ENCODE results near the gene SLC25A36. TPM values are rescaled to one million over a fixed set of nuclear protein-coding genes. Genes with fewer than 3 reads are reported as not detected.

SLC25A36 gene
- total RNA-seq, 1 experiment from 2014 or later: 78.4 TPM

DNA sequence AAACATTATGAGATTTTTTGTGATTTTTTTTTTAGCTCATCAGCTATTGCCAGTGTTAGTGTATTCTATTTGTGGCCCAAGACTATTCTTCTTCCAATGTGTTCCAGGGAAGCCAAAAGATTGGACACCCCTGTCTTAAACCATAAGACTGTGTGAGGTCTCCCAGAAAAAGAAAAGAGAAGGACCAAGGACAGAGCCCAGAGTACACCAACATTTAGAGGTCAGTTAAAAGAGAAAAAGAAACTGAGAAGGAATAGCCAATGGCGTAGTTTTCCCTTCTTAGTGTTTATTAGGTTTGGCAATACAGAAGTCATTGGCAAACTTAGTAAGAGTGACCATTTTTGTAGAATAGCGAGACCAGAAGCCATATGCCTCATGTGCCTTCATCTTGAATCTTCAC lies 36.1 kb upstream of the SLC25A36 start (continued):
- TF ChIP-seq, protein P1, sequence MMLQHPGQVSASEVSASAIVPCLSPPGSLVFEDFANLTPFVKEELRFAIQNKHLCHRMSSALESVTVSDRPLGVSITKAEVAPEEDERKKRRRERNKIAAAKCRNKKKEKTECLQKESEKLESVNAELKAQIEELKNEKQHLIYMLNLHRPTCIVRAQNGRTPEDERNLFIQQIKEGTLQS (CRISPR knock-in tag; conservative IDR thresholded peaks at IDR 0.05): no peak
- no peak for TF ChIP-seq GTF2I (CRISPR knock-in tag; conservative IDR thresholded peaks at IDR 0.05)

DNA sequence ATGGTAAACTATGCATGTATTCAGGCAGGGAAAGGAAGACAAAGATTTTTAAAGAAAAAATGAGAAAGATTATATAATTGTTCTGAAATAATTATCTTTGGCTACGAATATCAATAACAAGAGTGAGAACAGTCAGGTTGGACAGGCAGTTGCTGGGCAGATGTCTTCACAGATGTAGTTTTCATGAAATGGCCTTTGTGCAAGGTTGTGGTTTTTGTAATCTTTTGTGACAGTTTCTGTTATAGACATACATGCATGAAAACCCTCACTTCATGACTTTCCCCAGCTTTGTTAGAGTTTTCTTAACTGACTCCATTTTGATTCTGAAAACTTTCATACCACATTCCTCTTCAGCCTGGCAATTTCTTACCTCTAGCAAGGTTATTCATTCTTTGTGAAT lies 34.9 kb upstream of the SLC25A36 start:
- POLR2A ChIA-PET: no interaction called here
- Mint-ChIP-seq H3K27ac (no peak overlapping the region), H3K4me1 (0 out of 2 replicates have a peak, but pooled peaks cover 2% of the 10 kb centered on the region), H3K4me3 (no peak overlapping the region), H3K9me3 (no peaks in the 10 kb centered on the region), H3K27me3 (ENCODE audit: low read depth) (no peaks in the 10 kb centered on the region; the same call in 1 of the 2 replicates), H3K36me3 (no peaks in the 10 kb centered on the region)
- DNase-seq (ENCODE audit: low spot score): no peak
- no peak for ATAC-seq
- CTCF ChIA-PET: no interaction called here
- TF ChIP-seq, protein P2, sequence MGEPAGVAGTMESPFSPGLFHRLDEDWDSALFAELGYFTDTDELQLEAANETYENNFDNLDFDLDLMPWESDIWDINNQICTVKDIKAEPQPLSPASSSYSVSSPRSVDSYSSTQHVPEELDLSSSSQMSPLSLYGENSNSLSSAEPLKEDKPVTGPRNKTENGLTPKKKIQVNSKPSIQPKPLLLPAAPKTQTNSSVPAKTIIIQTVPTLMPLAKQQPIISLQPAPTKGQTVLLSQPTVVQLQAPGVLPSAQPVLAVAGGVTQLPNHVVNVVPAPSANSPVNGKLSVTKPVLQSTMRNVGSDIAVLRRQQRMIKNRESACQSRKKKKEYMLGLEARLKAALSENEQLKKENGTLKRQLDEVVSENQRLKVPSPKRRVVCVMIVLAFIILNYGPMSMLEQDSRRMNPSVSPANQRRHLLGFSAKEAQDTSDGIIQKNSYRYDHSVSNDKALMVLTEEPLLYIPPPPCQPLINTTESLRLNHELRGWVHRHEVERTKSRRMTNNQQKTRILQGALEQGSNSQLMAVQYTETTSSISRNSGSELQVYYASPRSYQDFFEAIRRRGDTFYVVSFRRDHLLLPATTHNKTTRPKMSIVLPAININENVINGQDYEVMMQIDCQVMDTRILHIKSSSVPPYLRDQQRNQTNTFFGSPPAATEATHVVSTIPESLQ (CRISPR knock-in tag; IDR thresholded peaks at IDR 0.05): no peak

DNA sequence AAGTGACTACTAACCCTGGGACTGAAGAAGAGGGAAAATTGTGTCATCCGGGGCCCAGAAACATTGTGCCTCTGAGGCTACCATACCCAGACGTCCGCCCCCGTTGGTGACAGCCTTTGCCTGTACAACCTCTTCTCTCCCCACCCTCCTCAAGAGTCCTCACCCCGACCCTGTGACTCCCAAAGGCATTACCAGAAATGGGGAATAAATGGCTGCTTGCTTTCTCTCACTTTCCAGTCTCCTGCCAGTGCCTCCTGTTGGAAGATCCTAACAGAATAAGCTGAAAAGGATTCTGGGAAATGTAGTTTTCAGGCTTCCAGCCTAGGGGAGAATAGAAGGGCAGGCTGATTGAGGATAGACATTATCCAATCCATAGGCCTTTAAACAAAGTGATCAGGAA lies 30.8 kb upstream of the SLC25A36 start:
- no peak for TF ChIP-seq OVOL2 (CRISPR knock-in tag; IDR thresholded peaks at IDR 0.05; ENCODE audit: borderline replicate concordance)
- no peak for TF ChIP-seq CBFB (CRISPR knock-in tag; IDR thresholded peaks at IDR 0.05; ENCODE audit: low read depth)
- TF ChIP-seq, protein P1 (CRISPR knock-in tag; conservative IDR thresholded peaks at IDR 0.05): no peak
- no peak for TF ChIP-seq SOX15 (CRISPR knock-in tag; IDR thresholded peaks at IDR 0.05)
- no peak for TF ChIP-seq RORB (CRISPR knock-in tag; IDR thresholded peaks at IDR 0.05)
- TF ChIP-seq SMAD3 (CRISPR knock-in tag; IDR thresholded peaks at IDR 0.05; ENCODE audit: borderline replicate concordance): no peak
- no peak for TF ChIP-seq NFYB (CRISPR knock-in tag; conservative IDR thresholded peaks at IDR 0.05; ENCODE audit: low read depth)
- no peak for TF ChIP-seq ZNF138 (CRISPR knock-in tag; conservative IDR thresholded peaks at IDR 0.05)
- TF ChIP-seq, protein P3, sequence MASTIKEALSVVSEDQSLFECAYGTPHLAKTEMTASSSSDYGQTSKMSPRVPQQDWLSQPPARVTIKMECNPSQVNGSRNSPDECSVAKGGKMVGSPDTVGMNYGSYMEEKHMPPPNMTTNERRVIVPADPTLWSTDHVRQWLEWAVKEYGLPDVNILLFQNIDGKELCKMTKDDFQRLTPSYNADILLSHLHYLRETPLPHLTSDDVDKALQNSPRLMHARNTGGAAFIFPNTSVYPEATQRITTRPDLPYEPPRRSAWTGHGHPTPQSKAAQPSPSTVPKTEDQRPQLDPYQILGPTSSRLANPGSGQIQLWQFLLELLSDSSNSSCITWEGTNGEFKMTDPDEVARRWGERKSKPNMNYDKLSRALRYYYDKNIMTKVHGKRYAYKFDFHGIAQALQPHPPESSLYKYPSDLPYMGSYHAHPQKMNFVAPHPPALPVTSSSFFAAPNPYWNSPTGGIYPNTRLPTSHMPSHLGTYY (CRISPR knock-in tag; IDR thresholded peaks at IDR 0.05): no peak
- CTCF ChIA-PET: interaction anchor here (0.7 to 1.5 kb wide), 3 partner anchors 9 to 321 kb away, joined by 3 to 10 read pairs (median 3); partner anchors contain the start of gene PXYLP1
- Mint-ChIP-seq H3K27ac (0 out of 2 replicates have a peak overlapping the region, but pooled peaks have one; percentile 22), H3K36me3 (no peaks in the 10 kb centered on the region), H3K27me3 (ENCODE audit: low read depth) (peaks cover 15% of the 10 kb centered on the region), H3K9me3 (no peaks in the 10 kb centered on the region), H3K4me3 (peak overlapping the region; percentile 71), H3K4me1 (0 out of 2 replicates have a peak, but pooled peaks cover 2% of the 10 kb centered on the region)
- POLR2A ChIA-PET: interaction anchor here (1.2 kb wide), 1 partner anchor 18 kb away, joined by 3 read pairs; no protein-coding TSS in a partner anchor
- ATAC-seq: peak; percentile 95
- DNase-seq (ENCODE audit: low spot score): no peak

DNA sequence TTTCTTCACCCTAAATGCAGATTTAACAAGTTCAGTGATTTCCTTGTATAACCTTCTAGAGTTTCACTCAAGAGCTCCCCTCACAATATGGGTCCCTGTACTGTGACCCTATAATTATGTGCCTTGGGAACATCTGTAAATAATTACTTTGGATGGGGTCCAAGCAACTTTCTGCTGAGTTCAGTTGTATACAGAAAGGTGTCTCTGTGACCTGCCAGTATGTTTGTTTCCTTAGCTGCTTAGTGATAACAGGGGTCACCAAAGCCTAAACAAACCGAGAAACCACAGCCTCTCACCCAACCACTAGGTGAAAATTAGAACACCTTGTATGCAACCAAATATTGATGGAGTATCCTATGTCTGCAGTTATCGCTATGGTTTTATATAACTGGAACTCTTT lies 29.8 kb upstream of the SLC25A36 start:
- TF ChIP-seq, protein P4, sequence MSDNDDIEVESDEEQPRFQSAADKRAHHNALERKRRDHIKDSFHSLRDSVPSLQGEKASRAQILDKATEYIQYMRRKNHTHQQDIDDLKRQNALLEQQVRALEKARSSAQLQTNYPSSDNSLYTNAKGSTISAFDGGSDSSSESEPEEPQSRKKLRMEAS (CRISPR knock-in tag; IDR thresholded peaks at IDR 0.05): no peak
- TF ChIP-seq CREB1 (CRISPR knock-in tag; IDR thresholded peaks at IDR 0.05): no peak
- no peak for TF ChIP-seq EMX1 (CRISPR knock-in tag; IDR thresholded peaks at IDR 0.05)
- no peak for TF ChIP-seq TEAD4 (CRISPR knock-in tag; IDR thresholded peaks at IDR 0.05)
- TF ChIP-seq, protein P5, sequence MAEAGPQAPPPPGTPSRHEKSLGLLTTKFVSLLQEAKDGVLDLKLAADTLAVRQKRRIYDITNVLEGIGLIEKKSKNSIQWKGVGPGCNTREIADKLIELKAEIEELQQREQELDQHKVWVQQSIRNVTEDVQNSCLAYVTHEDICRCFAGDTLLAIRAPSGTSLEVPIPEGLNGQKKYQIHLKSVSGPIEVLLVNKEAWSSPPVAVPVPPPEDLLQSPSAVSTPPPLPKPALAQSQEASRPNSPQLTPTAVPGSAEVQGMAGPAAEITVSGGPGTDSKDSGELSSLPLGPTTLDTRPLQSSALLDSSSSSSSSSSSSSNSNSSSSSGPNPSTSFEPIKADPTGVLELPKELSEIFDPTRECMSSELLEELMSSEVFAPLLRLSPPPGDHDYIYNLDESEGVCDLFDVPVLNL (CRISPR knock-in tag; IDR thresholded peaks at IDR 0.05; ENCODE audit: borderline replicate concordance, low read depth): no peak
- TF ChIP-seq SMAD4 (CRISPR knock-in tag; IDR thresholded peaks at IDR 0.05): no peak
- TF ChIP-seq, protein P6, sequence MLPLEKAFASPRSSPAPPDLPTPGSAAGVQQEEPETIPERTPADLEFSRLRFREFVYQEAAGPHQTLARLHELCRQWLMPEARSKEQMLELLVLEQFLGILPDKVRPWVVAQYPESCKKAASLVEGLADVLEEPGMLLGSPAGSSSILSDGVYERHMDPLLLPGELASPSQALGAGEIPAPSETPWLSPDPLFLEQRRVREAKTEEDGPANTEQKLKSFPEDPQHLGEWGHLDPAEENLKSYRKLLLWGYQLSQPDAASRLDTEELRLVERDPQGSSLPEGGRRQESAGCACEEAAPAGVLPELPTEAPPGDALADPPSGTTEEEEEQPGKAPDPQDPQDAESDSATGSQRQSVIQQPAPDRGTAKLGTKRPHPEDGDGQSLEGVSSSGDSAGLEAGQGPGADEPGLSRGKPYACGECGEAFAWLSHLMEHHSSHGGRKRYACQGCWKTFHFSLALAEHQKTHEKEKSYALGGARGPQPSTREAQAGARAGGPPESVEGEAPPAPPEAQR (CRISPR knock-in tag; IDR thresholded peaks at IDR 0.05): no peak
- TF ChIP-seq FOXJ3 (CRISPR knock-in tag; IDR thresholded peaks at IDR 0.05; ENCODE audit: borderline replicate concordance): no peak
- no peak for TF ChIP-seq ZNF317 (CRISPR knock-in tag; IDR thresholded peaks at IDR 0.05; ENCODE audit: borderline replicate concordance, low read depth)
- TF ChIP-seq MXD4 (CRISPR knock-in tag; IDR thresholded peaks at IDR 0.05; ENCODE audit: borderline replicate concordance): no peak
- no peak for TF ChIP-seq NR3C1 (CRISPR knock-in tag; conservative IDR thresholded peaks at IDR 0.05; ENCODE audit: low read depth)
- TF ChIP-seq CREM (CRISPR knock-in tag; IDR thresholded peaks at IDR 0.05): no peak
- peaks cover 23% of the 10 kb centered on the region for H3K27me3 Mint-ChIP-seq (ENCODE audit: low read depth)
- no peak for ATAC-seq
- H3K27ac Mint-ChIP-seq: no peak overlapping the region
- H3K4me3 Mint-ChIP-seq: no peak overlapping the region
- DNase-seq (ENCODE audit: low spot score): no peak
- ChIA-PET CTCF (interaction anchor here (1.5 kb wide), 1 partner anchor 10 kb away, joined by 10 read pairs; no protein-coding TSS in a partner anchor), POLR2A (interaction anchor here (1.2 kb wide), 1 partner anchor 17 kb away, joined by 3 read pairs; no protein-coding TSS in a partner anchor)
- H3K4me1 Mint-ChIP-seq: 0 out of 2 replicates have a peak, but pooled peaks cover 2% of the 10 kb centered on the region
- no peaks in the 10 kb centered on the region for H3K9me3 Mint-ChIP-seq
- H3K36me3 Mint-ChIP-seq: no peaks in the 10 kb centered on the region
